ENCODE data around the gene NAP1L1. TPM values are rescaled to one million over a fixed set of nuclear protein-coding genes. Genes with fewer than 3 reads are reported as not detected.
A peak's percentile ranks its signal among the peaks of the same experiment; 100 is the strongest.

The NAP1L1 gene
- total RNA-seq, 1 donor from 2014 or later: 481 TPM

DNA sequence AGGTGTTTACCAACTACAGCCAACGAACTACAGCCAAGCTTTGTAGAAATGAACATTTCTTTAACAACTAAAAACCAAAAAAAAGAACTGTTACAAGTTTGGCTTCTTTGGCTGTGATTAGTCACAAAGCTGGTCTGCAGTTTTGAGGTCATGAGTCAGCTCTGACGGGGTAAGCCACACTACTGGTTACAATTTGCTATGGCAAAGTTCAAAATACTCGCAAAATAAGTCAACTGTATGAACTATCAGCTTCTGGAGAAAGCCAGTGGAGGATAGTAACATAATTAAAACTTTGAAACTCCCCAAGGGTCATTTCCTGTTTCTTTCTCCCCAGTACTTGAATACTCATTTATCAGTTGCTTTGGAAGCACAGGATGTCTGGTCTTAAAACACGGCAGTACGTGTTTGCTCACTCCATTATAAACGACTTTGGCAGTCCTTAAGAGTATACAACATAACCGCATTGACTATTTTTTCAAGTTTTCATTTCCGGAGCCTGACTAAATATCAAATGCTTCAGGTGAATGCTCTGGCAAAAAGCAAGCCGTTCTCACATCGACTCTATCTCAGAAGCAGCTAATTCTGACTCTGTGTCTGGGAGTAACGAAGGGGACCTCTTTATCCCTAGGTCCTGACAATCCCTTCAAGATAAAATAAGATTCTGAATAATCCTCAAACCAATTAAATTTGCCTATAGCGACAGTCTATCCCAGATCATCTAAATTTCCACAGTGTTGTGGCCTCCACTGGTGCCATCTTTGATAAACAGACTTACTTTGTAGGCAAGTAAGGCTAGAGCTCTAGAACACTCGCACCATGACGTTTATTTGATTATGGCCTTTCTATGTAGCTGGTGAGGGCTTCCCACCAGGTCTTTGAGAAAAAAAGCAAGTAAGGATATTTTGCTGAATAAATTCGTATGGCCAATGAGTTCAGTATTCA lies 63.5 kb downstream of the NAP1L1 start:
- DNase-seq (ENCODE audit: low read depth): peak; percentile 99

DNA sequence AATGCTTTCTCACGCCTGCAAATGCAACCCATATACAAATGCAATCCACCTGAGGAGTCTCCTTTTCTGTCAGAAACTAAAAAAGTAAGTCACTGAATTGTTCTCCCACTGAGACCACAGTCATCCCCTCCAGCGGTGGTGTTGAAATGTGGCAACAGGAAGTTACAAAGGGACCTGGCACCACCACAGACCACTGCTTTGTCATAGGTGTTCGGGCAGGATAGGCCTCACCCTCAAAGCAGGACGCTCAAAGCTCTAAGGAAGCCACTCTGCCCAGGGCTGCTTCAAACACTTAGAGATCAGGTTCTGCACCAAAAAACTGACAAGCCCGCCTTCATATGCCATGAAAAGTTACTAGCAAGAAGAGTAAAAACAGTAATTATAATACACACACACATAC lies 64.2 kb downstream of the NAP1L1 start:
- peak; percentile 97 for DNase-seq (ENCODE audit: low read depth)

DNA sequence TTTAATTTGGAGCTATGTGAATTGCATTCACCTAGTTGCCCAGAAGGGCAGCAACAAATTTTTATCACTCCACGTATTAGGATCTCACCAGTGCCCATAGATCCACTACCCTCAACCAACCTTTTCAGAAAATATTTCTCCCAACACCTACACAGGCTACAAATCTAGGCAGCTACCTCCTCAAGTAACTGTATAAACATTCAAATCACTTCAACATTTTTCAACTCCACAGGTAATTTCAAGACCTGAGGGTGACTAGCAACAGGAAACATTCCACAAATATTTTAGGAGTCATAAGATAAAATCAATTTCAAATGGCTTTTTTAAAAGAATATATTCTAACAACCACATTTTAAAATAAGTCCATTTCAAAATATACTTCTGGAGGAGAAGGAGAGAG lies 65.8 kb downstream of the NAP1L1 start:
- peak; percentile 67 for DNase-seq (ENCODE audit: low read depth)

DNA sequence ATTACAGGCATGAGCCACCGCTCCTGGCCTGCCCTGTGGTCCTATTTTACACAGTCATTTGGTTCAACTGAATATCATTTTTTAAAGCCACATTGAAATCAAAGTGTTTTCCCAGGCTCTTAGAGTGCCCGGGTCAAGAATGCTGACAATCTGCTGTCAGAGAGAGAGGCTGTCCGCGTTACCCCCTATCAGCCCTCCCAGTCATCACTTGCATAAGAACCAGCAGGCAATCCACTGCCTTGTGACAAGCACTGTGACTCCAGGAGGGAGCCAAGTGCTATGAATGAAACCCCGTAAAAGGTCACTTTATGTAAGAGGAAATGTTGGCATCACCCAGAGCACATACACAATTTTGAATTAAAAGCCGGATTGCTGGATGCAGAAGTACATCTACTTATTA lies 66.4 kb downstream of the NAP1L1 start:
- DNase-seq (ENCODE audit: low read depth): peak; percentile 88

DNA sequence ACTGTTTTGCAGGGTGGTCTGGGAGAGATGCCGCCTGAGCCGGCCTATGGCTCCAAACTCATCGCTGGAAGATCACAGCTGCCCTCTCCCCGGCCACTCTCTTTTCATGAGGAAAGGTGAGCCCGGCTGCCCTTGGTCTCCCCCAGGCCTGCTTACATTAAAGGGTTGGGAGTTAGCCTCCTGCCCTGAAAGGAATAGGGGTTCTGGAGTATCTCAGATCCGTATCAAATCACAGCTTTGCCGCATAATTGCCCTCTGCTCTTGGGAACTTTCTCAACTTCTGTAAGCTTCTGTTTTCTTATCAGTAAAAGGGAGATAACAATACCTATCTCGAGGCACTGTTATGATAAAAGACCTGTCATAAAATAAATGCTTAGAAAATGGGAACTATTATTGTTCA lies 70.5 kb downstream of the NAP1L1 start:
- DNase-seq (ENCODE audit: low read depth): no peak

DNA sequence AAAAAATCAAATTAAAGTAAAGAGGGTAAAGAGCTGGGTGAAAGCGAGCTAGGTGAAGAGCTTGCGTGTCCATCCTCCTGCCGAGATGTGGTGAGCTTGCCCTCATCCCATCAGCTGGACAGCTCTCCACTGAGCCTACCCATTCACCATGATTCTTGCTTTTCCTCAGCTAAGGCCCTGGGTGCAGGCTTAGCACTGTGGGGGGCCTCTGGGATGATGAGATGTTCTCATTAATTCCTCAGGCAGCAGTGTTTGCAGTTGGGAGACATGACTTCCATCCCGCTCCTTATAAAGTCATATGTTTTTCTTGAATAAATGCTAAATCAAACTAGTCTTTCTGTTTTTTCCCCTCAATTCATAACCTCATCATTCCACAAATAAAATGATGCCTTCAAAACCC lies 70.9 kb downstream of the NAP1L1 start:
- DNase-seq (ENCODE audit: low read depth): no peak

DNA sequence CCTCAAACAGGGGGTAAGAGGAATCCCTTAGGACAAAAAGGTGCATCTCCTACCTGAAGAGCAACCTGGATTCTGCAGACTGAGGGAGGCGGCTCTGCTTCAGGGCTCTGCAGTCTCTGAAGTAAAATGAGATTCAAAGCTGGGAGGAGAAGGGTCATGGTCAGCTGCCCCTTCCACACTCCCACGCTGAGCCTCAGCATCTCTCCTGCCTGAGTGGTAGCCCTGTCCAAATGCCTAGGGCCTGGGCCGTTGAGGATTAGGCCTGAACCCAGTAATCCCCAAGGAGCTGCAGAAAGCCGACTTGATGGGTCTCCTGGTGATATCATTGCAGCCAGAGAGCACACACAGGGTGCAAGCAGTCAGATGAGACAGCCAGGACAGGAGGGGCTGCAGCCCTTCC lies 71.8 kb downstream of the NAP1L1 start:
- DNase-seq (ENCODE audit: low read depth): no peak

DNA sequence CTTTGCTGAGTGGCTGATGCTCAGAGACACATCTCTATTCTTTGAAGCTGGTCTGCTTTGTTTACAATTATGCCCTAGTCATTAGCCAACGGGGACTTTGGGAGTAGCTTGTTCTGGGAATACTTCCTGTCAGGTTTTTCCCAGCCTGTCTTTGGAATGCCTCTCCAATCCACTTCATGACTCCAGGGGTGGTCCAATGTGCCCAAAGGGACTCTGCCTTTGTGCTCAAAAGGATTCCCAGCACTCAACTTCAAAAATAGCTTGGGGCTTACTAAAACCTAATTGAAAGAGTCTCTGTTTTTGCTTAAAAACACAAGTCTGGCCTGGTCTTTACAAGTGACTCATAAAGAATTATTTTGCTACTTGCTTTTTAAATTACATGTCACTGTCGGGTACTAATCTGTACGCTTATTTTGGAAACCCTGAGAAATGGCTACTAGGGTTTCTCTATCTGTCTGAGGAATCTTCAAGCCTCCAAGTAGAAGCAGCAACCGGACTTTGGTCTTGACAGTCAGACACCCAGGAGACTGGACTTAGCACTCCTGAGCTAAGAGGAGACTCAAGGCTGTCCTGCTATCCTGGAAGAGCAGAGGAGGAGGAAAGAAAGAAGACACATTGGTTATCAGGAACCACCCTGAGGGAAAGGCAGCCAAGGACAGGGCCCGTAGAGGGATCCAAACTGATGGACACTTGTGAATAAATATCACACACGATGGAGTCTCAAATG lies 73.6 kb downstream of the NAP1L1 start:
- no peak for DNase-seq (ENCODE audit: low read depth)

DNA sequence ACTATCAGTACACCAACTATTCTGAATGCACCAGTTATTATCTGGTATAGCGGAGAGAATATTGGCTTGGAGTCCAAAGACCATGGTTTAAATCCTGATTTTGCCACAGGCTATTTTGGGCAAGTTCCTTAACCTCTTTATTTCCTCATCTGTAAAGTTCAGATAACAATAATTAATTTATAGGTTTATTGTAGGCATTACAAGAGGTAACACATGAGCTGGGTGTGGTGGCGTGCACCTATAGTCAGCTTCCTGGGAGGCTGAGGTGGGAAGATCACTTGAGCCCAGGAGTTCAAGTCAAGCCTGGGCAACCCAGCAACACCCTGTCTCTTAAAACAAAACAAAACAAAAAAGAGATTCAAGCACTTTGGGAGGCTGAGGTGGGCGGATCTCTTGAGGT lies 76.1 kb downstream of the NAP1L1 start:
- no peak for DNase-seq (ENCODE audit: low read depth)

DNA sequence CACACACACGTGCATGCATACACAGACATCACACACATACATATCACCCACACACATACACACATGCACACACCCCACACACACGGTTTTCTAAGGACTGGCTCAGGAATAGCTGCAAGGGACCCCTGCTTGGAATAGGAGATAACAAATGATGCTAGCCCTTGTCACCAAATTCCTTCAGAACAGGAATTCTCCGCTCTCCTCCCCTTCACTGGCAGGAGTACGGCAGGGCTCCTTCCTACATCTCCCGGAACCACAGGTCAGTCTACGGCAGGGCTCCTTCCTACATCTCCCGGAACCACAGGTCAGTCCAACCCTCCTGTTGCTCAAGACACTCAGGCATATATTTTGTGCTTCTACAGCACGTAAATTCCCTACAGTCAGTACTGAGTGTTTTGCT lies 76.8 kb downstream of the NAP1L1 start:
- DNase-seq (ENCODE audit: low read depth): no peak

DNA sequence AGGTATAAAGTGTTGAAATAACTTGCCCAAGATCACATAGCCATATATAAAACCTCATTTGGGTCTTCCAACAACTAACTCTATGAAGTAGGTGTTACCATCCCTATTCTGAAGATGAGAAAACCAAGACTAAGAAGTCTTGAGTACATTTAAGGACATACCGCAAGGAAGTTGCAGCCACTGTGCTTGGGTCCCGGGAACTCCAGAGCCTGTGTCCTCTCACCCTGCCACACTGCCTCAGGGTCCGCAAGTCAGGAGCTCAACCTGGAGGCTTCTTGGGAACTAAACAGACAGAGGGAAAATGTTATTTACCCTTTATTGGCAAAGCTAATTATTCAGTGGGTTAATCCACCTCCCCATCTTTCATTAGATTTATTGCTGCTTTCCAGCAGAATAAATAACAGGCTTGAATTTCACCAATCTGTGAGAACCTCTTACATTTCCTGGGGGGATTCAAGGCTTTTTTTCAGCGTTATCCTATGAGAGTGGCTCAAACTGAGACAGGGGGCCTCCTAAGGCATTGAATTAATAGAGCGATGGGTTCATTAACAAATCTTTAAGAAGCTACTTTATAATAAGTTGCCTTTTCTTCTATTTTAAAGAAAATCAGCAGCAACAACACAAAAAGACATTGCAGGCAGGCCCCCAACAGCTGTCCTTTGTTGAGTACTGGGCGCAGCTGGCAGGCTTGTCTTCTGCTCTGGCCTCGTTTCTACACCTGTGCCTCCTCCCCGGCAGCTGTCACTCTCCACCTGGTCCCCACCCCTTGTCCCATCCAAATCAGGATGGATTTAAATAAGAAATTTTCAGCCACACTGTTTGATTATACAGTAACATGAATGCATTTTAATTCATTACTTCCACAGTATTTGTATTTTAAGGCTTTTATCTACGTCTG lies 78.2 kb downstream of the NAP1L1 start:
- DNase-seq (ENCODE audit: low read depth): no peak

DNA sequence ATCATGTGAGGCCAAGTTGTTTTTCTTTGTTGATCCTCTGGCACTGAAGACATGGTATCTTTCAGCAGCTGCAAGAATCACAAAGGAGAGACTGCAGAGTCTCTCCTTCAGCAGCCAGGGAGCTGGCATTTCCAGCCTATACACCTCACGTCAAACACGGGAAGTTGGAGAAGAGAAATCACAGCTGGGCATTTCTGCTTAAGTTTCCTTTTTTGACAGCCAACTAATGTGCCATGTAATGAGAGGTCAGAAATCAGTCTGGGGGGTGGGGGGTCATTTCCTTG lies 81.2 kb downstream of the NAP1L1 start:
- DNase-seq (ENCODE audit: low read depth): no peak

DNA sequence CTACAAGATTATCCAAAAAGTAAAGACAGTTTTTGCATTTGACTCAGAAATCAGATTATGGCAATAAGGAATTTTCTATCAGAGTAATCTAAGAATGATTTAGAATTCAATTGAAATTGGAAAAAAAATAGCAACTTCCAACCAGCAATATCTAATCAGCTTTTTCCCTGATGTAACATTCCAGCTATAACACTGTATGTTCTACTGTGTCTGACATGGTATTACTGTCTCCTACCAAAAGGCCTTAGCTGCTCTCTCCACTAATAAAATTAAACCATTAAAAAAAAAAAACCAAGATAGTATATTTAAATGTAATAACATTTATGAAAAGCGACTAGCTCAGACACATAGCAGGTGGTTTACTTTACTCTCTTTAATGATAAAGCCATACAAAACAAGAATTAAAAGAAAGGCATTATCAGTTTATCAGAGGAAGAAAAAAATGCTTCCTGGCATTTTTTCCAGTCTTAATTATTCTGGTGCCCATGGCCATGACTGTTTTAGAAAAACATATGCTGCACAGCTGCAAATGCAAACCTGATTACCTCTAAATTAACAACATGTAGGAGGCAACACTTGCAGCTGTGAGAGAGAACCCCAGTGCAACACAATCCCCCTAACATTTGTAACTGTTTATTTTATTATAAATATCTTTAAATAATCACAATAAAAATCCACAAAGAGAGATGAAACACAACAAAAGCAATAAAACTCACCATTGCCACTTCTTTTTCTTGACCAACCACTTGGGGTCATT lies 81.7 kb downstream of the NAP1L1 start:
- DNase-seq (ENCODE audit: low read depth): no peak

DNA sequence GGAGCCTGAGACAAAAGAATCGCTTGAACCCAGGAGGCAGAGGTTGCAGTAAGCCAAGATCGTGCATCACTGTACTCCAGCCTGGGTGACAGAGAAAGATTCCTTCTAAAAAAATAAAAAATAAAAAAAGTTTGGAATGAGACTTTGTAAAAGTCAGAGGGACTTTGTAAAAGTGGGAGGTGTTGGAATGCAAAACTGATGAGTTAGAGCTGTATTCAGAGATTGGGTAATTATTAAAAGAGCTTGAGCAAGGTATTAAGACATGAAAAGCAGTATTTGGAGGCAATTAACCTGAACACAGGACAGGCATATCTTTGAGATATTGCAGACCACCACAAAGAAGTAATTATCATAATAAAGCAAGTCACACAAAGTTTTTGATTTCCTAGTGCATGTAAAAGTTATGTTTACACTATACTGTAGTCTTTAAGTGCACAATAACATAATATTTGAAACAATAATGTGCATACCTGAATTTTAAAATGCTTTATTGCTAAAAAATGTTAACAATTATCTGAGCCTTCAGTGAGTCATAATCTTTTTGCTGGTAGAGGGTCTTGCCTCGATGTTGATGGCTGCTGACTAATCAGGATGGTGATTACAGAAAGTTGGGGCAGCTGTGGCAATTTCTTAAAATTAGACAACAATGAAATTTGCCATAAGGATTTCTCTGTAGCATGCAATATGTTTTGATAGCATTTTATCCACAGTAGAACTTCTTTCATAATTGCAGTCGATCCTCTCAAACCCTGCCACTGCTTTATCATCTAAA lies 86.0 kb downstream of the NAP1L1 start:
- peak; percentile 81 for DNase-seq (ENCODE audit: low read depth)

DNA sequence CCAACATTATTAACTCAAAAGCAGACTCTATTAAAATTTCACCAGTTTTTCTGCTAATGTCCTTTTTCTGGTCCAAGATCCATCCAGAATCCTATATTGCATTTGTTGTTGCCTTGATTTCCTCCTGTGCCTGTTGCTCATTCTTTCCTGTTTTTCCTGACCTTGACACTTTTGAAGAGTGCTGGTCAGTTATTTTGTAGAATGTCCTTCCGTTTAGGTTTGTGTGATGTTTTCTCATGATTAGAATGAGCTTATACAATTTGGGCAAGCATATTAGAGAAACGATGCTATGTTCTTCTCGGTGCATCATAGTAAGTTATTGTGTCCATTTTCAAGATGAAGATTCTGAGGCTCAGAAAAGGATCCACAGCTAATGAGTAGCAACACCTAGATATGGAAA lies 86.8 kb downstream of the NAP1L1 start:
- DNase-seq (ENCODE audit: low read depth): no peak

DNA sequence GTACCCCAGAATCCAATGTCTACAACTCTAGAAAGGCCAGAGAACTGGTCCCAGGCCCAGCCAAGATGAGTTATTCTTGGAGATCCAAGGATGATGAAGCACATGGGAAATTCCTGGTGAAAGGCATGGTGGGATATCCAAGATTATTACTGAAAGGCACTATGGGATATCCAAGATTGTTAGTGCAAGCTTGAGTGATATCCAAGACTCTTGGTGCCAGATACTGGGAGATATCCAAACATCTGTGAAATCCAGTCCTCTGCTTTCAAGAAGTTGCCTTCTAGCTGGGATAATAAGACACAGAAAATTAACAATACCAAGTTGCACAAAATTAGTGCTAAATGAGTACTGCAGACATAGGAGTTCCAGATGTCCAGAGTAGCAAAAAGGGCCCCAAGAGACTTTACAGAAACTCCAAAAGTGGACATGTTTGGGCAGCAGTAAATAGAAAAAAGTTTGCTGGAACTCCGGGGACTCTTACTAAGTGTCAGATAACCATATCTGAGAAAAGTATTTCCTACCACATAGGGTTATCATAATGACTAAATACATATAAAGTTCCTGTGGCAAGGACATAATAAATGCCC lies 87.5 kb downstream of the NAP1L1 start:
- no peak for DNase-seq (ENCODE audit: low read depth)

DNA sequence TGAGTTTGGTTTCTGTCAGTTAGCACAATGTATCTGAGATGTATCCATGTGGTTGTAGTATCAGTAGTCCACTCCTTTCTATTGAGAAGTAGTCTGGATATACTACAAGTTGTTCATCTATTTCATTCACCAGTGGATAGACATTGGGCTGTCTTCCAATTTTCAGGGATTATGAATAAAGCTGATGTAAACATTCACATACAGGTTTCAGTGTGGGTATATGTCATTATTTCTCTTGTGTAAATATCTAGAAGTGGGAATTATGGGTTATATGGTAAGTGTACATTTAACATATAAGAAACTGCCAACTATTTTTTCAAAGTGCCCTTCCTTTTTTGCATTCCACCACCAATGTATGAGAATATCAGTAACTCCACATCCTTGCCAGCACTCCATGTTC lies 88.8 kb downstream of the NAP1L1 start:
- no peak for DNase-seq (ENCODE audit: low read depth)

DNA sequence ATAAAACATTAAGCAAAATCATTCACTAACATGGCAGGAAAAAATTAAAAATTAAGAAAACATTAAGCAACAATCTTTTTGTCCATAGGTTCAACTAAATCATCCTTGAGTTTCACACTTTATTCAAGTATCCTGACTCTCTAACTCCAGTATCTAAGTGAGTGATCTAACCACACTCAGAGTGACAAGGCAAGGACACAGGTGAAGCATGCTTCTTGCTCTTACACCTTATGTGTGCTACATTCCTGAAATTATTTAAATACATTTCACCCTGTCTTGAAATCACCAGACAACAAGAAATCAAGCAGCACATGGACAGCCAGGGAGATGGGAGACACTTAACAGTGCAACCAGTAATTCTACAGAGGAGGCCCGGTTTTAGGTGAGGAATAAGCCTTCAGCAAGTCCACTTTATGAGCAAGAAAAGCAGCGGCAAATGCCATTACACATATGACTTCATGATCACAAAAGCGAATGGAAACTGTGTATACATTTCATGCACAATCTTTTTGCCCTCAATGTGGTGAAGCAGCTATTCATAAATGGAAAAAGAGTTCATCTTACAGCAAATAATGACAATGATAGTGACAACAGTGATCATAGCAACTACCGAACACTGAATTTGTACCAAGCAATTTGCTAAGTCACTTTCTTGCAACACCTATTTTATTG lies 90.3 kb downstream of the NAP1L1 start:
- peak; percentile 35 for DNase-seq (ENCODE audit: low read depth)

DNA sequence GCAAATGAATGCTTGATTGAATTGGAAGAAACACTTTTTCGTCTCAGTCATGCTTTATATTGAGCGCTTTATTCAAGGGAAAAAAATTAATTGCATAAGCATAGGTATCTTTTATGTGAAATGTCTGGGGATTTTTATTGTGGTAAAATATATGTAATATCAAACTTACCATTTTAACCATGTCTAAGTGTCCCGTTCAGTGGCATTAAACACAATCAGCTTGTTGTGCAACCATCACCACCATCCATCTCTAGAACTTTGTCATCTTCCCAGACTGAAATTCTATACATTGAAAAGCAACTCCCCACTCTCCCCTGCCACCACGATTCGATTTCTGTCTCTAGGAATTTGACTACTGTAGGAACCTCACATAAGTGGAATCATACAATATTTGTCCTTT lies 92.7 kb downstream of the NAP1L1 start:
- no peak for DNase-seq (ENCODE audit: low read depth)
